Breast epithelium (tissue), 3 donors: ENCODE data around the gene GNAL.

Source experiments
- CTCF ChIP-seq, 3 donors: fragments of 450-650 bp; IDR thresholded peaks; one replicate each; pipeline ENCODE4 v1.5.1; 2016 to 2017; ENCODE audit warnings: antibody characterized with exemption in 3 of 3, mild to moderate bottlenecking in 3 of 3, moderate library complexity in 3 of 3
- POLR2A ChIP-seq: fragments of 450-650 bp; IDR thresholded peaks from one replicate; pipeline ENCODE4 v1.6.1; 2016; ENCODE audit warnings: antibody characterized with exemption, mild to moderate bottlenecking, moderate library complexity
- POLR2AphosphoS5 ChIP-seq, 3 donors: sonication (generic); formaldehyde crosslinking; IDR thresholded peaks; one replicate each; pipeline ENCODE4 v1.6.1; 2017; ENCODE audit warnings: antibody characterized with exemption in 3 of 3

DNA sequence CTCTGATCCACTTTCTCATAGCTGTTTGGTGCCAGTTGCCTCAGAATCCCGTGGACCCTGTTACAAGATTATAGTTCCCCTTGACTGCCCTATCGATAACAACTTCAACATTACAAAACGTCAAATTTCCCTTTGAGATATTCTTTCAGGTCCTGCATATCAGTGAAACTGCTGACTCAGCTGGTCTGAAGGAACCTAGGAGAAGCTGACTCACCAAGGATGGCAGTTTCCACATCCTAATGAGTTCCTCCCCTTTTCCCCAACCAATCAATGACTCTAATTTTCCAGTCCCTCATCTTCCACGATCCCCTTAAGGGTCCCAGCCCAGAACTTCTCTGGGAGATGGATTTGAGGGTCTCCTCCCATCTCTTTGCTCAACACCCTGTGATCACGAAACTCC is 27.6 kb upstream of the GNAL start:
- TF ChIP-seq CTCF (IDR thresholded peaks at IDR 0.05) (no peak), POLR2A (no peak), POLR2AphosphoS5 (IDR thresholded peaks at IDR 0.05) (no peak)
